Smooth muscle cell of the brain vasculature (primary cell): Measurements from ENCODE around the gene LCN2.
"Not testable (repeated sequence)": the region's sequence is repeated elsewhere in the genome, so short reads cannot be mapped to it uniquely, and the experiment has no call there.

Source experiments
- DNase-seq: peaks from one replicate; pipeline ENCODE4 v3.0.0-alpha.2; 2012; ENCODE audit warnings: low read depth, low spot score

LCN2 gene

DNA sequence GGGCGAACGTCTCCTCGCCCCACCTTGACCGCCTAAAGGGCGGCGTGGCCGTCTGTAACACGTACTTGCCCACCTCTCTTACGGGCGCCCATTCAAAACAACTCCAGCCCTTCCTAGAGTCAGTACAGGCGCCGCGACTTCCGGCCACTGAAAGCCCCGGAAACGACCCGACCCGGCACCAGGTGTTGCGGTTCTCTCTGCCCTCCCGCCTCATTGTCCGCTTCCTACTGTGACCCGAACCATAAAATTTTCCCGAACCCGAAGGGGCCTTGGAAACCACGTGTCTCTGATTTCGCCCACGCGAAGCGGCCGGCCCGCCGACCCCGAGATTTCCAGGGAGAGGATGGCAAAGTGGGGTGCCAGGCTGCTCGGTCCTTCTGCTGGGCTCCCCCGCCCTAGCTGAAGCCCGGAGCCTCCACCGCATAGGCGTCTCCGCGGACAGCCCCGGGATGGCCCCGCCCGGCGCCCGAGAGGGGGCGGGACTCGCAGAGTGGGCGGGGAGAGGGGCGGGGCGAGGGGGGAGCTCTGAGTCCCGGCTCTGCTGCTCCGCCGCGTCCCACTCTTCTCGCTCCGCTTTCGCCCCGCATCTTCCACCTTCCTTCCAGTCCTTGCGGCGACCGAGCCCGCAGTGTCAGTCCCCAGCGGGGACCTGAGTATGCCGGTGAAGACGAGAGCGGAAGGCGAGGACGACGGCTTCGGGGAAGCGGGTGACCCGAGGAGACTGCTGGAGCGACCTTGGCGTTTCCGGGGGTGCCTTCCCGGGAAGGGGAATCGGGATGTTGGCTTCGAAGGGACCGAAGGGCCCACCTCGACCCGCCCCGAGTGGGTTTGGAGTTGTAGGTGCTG is 21.0 kb upstream of the LCN2 start:
- peak; percentile 78 for DNase-seq

DNA sequence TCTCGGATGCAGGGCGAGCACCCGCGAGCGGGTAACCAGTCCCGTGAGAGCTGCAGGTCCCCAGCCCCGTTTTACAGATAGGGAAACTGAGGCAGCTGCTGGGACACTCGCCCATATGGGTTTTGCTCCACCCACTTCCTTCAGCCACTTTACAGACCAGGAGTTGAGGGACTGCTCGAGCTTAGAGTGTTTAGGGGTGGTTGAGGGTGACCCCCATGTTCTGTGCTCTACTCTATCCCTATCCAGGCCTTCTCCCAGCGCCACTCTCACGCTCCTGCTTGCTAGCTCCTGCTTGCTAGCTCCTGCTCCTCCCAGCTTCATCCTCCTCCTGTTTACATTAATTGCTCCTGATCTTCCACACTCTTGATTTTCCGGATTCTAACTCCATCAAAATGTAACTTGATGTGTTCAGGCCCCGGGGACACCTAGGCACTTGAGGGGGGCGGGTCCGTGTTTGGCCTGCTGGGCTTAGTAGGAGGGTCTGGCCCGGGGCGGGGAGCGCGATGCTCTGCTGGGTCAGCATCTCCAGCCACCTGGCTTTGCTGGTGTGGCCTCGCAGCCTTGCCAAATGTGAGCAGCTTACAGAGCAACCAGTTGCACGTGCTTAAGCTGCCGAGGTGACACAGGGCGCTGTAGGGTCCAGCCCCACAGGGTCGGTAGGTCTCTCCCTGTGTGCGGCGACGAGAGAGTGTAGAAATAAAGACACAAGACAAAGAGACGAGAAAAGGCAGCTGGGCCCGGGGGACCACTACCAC is 20.2 kb upstream of the LCN2 start:
- no peak for DNase-seq

DNA sequence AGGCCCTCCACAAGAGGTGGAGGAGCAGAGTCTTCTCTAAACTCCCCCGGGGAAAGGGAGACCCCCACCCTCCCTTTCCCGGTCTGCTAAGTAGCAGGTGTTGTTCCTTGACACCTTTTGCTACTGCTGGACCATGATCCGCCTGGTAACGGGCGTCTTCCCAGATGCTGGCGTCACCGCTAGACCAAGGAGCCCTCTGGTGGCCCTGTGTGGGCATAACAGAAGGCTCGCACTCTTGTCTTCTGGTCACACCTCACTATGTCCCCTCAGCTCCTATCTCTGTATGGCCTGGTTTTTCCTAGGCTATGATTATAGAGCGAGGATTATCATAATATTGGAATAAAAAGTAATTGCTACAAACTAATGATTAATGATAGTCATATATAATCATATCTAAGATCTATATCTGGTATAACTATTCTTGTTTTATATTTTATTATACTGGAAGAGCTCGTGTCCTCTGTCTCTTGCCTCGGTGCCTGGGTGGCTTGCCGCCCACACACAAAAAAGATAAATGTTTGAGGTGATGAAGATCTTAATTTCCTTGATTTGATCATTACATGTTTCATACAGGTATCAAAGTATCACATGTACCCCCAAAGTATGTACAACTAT is 19.2 kb upstream of the LCN2 start:
- DNase-seq: not testable (repeated sequence)

DNA sequence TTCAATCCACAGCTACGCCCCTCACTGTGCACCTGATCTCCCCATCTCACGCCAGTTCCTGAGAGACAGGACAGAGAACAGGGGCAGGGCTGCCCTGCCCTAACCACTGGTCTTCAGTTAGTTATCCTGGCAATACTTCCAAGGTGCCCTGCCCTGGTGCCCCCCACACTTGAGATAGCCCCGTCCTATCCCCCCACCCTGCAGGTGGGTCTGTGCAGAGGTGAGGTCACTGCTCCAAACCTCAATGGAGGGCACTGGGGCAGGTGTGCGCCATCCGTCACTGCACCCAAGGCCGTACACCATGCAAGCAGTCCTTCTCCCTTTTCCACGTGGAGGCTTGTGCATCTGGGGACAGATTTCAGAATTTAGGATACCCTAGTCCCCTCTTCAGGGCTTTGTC is 18.6 kb upstream of the LCN2 start:
- DNase-seq: not testable (repeated sequence)

DNA sequence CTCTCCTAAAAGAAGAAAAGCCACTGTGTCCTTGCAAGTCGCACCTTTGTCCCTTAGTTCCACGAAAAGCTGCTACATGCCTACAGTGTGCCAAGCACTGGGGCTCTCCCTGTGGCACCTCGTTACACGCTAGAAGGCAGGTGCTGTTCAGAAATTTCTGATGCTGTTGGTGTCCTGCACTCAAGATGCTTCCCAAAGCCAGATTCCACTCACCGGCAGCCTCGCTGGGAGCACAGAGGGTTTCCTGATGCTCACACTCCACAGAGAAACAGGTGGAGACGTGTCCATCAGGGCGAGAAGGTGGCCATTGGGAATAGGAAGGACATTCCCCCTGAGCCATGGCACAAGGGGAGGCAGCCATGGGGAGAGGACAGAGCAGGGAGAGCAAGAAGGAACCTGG is 17.9 kb upstream of the LCN2 start:
- not testable (repeated sequence) for DNase-seq

DNA sequence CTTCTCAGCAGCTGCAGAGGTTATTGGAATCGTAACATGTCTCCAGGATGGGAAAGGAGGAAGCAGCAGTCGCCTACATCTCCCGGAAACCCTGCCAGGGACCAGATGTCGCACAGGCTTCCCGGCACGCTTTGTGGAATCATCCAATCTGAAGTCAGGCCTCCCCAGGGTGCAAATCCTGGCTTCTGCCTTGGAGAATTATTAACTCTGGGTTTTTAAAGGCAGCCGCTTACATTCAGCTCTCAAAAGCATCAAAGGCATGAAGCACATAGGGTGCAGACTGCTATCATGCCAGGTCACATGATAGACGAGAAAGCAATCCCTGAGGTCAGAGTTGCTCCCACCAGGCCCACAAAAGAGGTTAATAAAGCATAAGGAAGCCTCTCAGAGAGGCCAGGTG is 17.1 kb upstream of the LCN2 start:
- not testable (repeated sequence) for DNase-seq

DNA sequence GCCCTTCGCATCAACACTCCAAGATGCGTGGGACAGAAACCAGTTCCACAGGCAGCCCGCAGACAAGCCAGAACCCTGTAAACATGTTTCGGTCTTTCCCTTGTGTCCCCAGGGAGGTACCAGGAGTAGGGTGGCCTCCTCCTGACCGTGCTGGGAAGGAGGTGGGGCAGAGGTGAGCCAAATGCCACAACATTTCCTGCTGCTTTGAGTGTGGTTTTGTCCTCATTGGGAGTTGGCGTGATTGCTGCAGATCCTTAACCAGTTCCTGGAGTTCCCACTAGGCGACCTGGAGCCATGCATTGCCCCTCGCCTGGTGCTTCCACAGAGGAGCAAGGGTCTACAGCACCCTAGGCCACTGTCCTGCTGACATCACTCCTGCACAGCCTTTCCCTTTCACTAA is 13.7 kb upstream of the LCN2 start:
- DNase-seq: not testable (repeated sequence)

DNA sequence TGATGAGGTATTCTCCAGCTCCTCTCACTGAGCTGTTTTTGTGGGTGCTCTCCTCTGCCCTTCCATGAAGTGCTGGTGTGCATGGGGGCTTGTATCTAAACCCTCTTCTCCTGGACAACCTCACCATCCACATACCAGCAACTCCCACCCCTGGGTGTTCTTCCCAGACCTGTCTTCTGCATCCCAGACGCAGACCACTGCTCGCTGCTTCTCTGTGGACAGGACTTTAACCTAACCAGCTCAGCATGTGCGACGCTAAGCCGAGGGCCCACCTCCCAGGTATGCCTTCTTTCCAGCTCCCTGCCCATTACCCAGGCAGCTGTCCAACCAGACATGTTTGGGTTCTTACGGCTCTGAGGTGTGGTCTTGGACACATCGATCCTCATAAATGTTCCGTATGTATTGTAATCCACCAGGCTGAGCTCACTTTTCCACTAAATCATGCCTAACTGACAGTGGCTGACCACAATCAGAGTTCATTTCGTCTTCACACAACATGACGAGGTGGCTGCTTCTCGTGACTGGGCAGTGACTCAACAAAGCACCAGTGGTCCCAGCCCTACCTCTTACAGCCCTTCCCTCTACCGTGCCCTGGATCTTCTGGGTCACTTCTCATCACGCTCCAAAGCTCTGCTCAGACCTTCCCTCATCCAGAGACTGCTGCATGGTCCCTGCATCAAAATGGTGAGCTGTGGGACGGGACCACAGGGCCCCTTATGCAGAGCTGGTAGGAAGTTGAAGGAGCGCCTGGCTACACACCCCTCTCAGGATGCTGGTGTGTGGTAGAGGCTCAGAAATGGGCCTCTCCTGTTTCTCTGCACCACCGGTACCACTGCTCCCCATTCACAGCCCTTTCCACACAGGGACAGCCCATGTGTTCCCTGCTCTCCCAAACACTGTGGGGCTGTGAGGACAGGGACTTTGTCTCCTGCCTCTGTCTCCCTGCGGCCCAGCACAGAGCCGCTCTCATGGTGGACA is 12.1 kb upstream of the LCN2 start:
- no peak for DNase-seq

DNA sequence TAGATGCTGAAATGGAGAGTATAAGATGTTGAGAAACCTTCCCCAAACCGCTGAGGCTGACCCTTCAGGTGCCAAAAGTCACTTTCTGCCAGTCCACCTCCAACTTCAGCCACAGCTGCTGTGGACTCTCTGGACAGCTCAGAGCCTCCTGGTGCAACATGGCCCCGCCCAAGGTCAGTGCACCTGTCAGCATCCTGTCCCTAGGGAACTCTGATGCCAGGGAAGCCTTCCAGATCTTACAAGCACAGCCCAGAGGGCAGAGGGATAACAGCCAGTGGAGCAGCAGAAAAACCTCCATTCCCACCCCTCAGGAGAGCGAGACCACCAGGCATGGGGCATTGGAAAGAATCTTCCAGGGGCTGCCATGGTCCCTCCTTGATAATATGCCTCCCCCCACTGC is 11.3 kb upstream of the LCN2 start:
- no peak for DNase-seq

DNA sequence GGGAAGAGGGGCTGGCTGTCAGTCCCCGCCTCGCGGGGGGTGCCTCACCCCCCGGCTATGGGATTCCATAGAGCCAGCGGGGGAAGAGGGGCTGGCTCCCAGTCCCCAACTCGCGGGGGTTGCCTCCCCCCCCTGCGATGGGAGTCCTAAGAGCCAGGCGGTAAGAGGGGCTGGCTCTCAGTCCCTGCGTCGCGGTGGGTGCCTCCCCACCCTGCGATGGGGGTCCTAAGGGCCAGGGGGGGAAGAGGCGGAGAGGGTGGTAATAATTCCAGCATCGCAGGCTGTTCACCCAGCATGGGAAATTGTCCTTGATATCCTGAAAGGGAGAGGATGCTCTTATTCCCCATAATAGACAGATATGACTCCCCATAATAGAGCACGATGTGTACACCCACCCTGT is 9.6 kb upstream of the LCN2 start:
- no peak for DNase-seq

DNA sequence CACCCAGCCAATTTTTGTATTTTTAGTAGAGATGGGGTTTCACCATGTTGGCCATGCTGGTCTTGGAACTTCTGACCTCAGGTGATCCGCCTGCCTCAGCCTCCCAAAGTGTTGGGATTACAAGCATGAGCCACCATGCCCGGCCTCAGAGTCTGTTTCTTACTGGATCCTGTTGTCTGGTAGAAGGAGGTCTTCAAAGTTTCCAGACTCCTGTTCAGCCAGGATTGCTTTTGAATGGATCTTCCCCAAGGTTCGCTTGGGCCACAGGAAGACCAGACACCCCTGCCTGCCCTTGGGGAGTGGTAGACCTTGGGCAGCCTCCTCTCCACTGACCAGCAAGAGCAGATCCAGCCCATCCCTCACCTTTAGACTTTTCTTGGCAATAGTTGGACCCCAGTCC is 7.6 kb upstream of the LCN2 start:
- no peak for DNase-seq

DNA sequence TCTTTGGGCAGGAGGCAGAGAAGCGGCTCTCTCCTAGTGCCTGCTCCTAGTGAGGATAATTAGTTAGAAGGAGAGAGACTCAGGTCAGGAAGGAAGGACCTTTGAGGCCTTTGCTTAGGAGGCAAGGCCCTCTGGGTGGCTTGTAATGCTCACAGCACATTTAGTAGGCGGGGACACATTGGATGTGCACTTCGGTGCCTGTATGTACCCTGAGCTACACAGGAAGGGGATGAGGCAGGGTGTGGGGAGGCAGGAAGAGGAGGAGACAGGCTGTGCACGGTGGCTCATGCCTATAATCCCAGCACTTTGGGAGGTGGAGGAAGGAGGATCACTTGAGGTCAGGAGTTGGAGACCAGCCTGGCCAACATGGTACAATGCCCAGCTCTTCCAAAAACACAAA is 7.2 kb upstream of the LCN2 start:
- no peak for DNase-seq

DNA sequence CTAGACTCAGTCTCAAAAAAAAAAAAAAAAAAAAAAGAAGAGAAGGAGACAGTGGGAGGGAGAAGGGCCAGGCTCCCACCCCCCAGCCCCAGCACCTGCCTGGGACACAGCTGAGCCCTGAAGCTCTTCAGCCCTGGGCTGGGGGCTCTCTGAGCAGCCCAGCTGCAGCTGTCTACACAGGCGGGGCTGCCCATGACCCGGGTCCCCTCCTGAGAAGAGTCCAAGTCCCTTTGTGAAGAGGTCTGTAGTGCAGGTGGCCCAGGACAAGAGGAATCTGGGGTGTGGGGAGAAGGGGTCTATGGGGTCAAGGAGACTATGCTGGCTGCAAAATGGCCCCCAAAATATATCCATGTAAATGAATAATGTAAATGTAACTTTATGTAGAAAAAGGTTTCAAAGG is 6.7 kb upstream of the LCN2 start:
- DNase-seq: no peak

DNA sequence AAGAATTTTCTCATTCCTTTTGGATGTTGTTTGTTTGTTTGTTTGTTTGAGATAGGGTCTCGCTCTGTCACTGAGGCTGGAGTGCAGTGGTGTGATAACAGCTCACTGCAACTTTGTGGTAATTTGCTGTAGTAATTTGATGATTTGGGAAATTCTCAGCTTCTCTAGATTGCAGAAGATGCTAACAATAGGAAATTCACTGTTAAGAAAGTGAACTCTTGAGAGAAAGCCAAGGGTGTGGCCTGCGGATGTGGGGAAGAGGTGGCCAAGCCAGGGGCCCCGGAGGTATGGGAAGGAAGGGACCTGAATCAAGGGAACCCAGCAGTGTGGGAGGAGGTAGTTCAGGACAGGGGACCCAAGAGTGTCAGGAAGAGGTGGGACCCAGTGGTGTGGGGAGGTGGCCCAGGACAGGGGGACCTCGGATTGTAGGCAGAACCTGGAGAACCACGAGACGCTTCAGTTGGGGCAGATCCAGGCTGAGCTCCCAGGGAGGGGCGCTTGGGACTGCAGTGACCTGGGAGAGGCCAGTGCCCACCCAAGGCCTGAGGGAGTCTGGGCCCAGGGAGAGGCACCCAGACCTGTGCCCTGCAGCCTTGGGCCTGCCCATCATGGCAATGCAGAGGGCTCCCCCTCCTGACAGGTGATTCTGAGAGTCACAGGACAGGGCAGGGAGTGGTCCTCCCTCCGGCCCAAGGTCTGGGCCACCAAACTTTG is 5.6 kb upstream of the LCN2 start:
- no peak for DNase-seq

DNA sequence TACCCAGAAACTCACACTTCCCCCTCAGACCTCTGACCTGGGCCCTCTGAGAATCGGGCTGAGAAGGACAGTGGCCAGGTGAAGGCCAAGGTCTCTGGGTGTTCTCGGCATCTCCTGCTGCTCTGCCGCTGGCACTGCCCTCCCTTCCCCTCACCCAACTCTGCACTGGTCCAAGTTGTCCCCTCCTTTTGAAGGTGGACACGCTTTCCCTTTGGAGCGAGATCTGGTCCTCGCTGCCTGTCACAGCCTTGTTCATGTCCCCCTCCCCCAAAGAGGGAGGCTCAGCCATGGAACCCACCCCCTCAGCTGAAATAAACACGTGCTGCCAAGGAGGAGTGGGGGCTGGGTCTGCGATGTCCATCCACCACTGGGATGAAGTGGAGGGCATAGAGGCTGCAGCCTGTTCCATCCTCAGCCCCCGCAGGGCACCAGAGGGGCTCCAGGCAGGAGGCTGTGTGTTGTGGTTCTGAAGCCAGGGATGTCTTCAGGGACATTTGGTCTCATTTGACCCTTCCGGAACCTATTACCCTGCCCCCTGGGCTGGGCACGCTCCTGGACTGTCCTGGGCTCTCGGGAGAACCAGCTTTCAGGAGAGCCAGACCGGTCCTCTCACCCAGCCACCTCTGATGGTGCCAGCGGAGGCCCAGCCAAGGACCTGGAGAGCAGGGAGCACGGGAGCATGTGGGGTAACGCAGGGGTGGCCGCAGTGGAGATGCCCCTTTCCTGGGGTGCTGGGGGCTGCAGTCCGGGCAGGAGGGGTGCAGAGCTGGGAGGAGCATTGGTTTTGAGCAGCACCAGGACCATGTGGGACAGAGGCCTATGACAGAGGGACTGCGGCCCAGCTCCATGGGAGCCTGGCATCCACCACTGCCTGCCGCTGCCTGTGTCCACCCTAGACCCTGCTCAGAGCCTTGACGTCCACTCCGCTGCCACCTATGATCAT is 4.7 kb upstream of the LCN2 start:
- DNase-seq: no peak

DNA sequence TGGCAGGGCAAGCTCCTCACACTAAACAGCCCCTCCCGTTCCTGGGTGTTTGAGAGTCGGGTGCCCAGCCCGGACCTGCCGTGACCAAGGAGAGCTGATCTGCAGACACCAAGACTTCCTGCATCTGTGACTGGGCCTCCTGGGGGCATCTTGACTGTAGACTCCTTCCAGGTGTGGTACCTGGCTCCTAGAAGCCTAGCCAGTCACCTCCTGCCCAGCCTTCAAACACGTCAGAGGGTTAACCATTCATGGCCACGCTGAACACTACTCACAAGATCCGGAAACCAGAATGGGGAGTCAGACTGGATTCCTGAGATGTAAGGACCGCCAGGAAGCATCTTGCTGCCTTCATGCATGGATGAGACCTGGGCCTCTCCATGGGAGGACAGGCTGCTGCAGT is 3.7 kb upstream of the LCN2 start:
- no peak for DNase-seq

DNA sequence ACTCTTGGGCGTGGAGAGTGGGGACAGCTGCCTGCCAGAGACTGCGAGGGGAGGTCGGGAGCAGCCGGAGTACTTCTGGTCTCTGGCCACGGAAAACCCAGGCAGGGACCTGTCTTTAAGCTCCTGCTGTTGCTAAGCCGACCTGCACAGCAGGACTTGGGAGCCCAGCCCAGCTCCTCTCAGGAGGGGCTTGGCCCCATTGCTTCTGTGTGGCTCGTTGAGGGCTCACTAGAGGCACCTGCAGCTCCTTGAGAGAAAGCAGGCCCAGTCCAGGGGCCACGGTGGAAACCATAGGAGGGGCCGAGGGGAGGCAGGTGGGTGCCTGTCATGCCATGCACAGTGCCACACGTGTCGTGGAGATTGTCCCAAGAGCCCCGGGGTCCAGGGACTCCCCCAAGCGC is 3.3 kb upstream of the LCN2 start:
- no peak for DNase-seq

DNA sequence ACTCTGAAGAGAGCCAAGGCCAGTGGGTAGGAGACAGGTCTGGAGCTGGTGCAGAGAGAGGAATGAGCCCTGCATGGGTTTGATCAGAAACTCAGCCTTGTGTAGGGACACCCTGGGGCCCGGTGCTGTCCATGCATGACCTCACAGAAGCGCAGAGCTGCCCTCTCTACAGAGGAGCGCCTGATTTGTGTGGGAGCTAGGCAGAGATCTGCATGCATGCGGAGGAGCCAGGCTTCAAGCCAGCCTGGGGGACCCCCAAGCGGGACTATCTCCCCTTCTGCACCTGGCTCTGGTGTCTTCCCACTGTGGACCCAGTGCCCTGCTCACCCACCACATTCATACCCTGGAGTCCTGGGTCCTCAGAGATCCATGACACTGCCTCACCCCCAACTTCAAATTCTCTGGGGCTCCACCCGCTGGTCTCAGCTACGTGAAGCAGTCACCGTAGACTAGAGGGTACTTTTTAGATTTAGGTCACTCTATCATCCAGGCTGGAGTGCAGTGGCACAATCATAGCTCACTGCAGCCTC is 2.6 kb upstream of the LCN2 start:
- DNase-seq: no peak

DNA sequence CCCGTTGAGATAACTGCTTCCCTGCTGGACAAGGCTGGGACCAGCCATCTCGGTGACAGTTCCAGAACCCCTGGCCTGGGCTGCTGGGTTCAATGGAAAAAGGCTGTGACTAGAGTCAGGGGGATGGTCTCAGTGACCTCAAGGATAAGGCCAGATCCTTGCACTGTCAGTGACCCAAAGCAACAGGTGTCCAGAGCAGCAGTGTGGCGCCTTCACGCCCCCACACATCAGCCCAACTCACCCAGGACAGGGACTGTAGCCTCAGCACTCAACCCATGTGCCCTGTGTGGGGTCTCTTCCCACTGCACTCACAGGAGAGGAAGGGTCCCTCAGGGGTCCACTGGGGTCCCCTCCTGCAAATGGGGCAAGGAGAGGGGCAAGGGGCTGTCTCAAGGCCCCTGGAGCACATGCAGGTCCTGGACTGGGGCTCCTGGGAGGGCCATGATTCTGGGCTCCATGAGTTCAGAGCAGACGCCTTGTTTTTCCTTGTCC is 698 bp upstream of the LCN2 start:
- no peak for DNase-seq
